ENCODE results near the gene ARHGAP15. TPM values are rescaled to one million over a fixed set of nuclear protein-coding genes. Genes with fewer than 3 reads are reported as not detected.

The ARHGAP15 gene
- total and polyA plus RNA-seq, 8 donors = 0.69 to 5.2 (median 1.5) TPM

DNA sequence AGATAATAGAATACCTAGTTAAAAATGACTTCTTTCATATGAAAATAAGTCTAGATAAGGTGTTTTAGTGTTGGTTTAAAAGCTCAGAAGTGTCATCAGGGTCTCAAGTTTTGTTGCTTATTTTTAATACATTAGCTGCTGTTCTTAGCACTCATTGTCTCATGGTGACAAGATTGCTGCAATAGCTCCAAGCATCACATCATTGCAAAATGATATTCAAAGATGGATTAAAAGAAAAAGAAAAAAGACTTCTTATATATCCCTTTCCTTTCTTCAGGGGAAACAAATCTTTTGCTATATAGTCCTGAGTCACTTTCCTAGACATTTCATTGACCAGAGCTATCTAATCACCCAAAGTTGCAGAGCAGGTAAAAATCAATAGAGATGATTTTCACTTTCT is 386.1 kb downstream of the ARHGAP15 start:
- Histone ChIP-seq H3K27ac (no peak overlapping the region), H3K4me3 (no peak overlapping the region), H3K4me1 (no peaks in the 10 kb centered on the region), H3K27me3 (no peaks in the 10 kb centered on the region), H3K9me3 (no peaks in the 10 kb centered on the region), H3K36me3 (no peaks in the 10 kb centered on the region)
- intact Hi-C loops (cut with DNase I) = no loop called here
- TF ChIP-seq, protein P1, sequence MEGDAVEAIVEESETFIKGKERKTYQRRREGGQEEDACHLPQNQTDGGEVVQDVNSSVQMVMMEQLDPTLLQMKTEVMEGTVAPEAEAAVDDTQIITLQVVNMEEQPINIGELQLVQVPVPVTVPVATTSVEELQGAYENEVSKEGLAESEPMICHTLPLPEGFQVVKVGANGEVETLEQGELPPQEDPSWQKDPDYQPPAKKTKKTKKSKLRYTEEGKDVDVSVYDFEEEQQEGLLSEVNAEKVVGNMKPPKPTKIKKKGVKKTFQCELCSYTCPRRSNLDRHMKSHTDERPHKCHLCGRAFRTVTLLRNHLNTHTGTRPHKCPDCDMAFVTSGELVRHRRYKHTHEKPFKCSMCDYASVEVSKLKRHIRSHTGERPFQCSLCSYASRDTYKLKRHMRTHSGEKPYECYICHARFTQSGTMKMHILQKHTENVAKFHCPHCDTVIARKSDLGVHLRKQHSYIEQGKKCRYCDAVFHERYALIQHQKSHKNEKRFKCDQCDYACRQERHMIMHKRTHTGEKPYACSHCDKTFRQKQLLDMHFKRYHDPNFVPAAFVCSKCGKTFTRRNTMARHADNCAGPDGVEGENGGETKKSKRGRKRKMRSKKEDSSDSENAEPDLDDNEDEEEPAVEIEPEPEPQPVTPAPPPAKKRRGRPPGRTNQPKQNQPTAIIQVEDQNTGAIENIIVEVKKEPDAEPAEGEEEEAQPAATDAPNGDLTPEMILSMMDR (IDR thresholded peaks at IDR 0.05) = no peak
- FAIRE-seq = no peak
- no peak for DNase-seq
- no peak for ATAC-seq

DNA sequence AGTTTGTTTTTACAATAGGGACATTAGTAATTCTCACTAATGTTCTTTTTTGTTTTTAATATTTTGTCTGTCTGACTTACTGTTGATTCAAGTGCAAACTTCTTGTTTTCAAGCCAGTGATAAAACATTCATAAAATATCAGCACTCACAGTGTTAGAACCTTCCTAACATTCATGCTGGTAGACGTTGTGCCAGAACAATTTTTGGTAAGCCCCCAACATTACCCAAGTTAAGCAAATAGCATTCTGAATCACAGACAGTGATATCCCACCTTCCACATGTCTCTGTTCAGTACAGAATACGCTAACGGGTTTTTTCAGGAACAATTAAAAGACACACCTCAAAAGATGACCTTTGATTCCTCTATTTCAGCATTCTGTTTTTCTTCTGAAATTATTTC is 390.3 kb downstream of the ARHGAP15 start:
- TF ChIP-seq, protein P1 (IDR thresholded peaks at IDR 0.05) = no peak
- peaks cover under 1 to 8% (median 6%) of the 10 kb centered on the region in 3 donors for H3K4me1 ChIP-seq
- H3K9me3 ChIP-seq = no peaks in the 10 kb centered on the region
- no peaks in the 10 kb centered on the region for H3K36me3 ChIP-seq
- no peak for DNase-seq
- peaks cover 0 to 4% (median 0%) of the 10 kb centered on the region in 4 donors for H3K27me3 ChIP-seq
- 72 to 76% methylated on average over 3 of the region's 3 CpGs for WGBS, 2 donors
- no peak overlapping the region for H3K27ac ChIP-seq
- intact Hi-C loops (cut with DNase I) = no loop called here
- H3K4me3 ChIP-seq = no peak overlapping the region
- no peak for FAIRE-seq
- no peak for ATAC-seq

DNA sequence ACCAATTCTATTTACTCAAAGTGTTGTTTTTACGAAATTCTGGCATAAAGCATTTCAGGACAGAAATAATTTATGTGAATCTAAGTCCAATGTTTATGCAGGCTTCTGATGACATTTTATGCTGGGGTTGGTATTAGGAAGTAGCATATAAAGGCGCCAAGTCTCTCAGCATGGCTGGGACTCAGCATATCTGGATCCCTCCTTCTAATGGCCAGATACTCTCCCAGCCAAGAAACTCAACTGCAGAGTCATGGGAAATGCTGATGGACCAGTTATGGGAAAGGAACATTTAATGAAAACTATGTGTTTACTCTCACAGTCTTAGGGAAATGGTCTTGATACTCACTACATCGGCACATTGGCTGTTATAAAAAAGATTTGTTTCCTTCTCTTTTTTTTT is 392.2 kb downstream of the ARHGAP15 start:
- Histone ChIP-seq H3K9me3 (no peaks in the 10 kb centered on the region), H3K4me1 (peaks cover 5 to 8% (median 6%) of the 10 kb centered on the region in 3 donors), H3K27ac (no peak overlapping the region), H3K4me3 (no peak overlapping the region), H3K27me3 (peaks cover 0 to 4% (median 0%) of the 10 kb centered on the region in 4 donors), H3K36me3 (no peaks in the 10 kb centered on the region)
- ATAC-seq (no peak), FAIRE-seq (no peak), DNase-seq (no peak)
- TF ChIP-seq, protein P1 (IDR thresholded peaks at IDR 0.05) = no peak
- 74 to 81% methylated on average over 3 of the region's 3 CpGs for WGBS, 2 donors
- intact Hi-C loops (cut with DNase I) = no loop called here

DNA sequence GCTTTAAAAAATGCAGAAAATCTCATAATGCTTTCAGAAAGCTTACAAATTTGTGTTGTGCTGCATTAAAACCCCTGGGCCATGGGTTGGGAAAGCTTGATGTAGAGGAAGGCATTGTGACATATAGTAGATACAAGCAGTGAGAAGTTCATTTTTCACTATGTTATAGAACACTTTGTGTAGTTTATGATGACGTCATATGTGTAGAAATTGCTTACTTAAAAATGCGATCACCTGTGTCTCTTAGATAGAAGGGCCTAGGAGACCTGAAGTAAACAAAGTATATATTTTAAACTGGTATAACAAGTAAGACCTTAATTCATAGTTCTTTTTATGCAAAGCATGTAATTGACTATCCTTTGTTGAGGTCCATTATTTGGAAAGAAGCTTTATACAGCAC is 393.5 kb downstream of the ARHGAP15 start:
- Histone ChIP-seq H3K4me3 (no peak overlapping the region), H3K27ac (no peak overlapping the region), H3K4me1 (peaks cover 5 to 8% (median 6%) of the 10 kb centered on the region in 3 donors), H3K27me3 (peaks cover 0 to 4% (median 0%) of the 10 kb centered on the region in 4 donors), H3K9me3 (no peaks in the 10 kb centered on the region), H3K36me3 (no peaks in the 10 kb centered on the region)
- intact Hi-C loops (cut with DNase I) = no loop called here
- ATAC-seq = no peak
- no peak for DNase-seq
- no peak for FAIRE-seq
- WGBS, 2 donors = 82 to 86% methylated on average over 2 of the region's 2 CpGs
- TF ChIP-seq, protein P1 (IDR thresholded peaks at IDR 0.05) = no peak

DNA sequence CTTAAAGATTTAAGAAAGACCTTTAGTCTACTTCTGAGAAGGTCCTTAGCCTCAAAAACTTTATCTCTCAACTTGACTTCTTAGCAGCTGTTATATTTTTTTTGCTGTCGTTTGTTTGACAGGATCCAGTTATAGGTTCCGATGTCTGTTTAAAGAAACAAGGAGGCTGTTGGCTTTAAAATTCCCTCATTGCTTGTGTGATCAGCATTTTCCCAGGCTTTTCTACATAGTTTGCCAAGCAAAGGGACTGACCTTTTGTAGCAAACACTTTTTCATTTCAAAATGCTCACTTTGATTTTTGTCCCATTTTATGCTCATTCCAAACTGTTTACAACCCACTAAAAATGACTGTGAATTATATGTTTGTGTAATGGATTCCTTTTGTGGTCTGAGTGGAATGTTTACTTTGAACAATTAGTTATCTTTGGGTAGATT is 394.9 kb downstream of the ARHGAP15 start:
- no peak for ATAC-seq
- no peak overlapping the region for H3K27ac ChIP-seq
- intact Hi-C loops (cut with DNase I) = no loop called here
- WGBS, 2 donors = 4 to 12% methylated on average over 2 of the region's 2 CpGs
- TF ChIP-seq, protein P1 (IDR thresholded peaks at IDR 0.05) = no peak
- no peak for DNase-seq
- no peak for FAIRE-seq
- no peak overlapping the region for H3K4me3 ChIP-seq
- no peaks in the 10 kb centered on the region for H3K36me3 ChIP-seq
- no peaks in the 10 kb centered on the region for H3K9me3 ChIP-seq
- peaks cover 0 to 4% (median 0%) of the 10 kb centered on the region in 4 donors for H3K27me3 ChIP-seq
- H3K4me1 ChIP-seq = peaks cover 5 to 8% (median 6%) of the 10 kb centered on the region in 3 donors
